Activated B cell treated with CpG ODN at 0.5 μM for 24 hours (primary cell): ENCODE results near the gene MLEC. TPM values are rescaled to one million over a fixed set of nuclear protein-coding genes. Genes with fewer than 3 reads are reported as not detected.
"Not testable (repeated sequence)": the region's sequence is repeated elsewhere in the genome, so short reads cannot be mapped to it uniquely, and the experiment has no call there.

ENCODE experiments used
- ATAC-seq: fragments of 200-7000 bp; cut with Tn5 transposase; one replicate; pipeline ENCODE4 v1.10.0; 2021; ENCODE audit warnings: low read depth, mild to moderate bottlenecking, moderate library complexity
- CTCF ChIA-PET: fragments of 350-600 bp; sonication (Branson Sonifier 250); formaldehyde crosslinking; loops from one replicate; lab custom pipeline; 2021; ENCODE audit warnings: antibody characterized with exemption; lab: Charles Lee
- POLR2A ChIA-PET: fragments of 350-600 bp; sonication (Branson Sonifier 250); formaldehyde crosslinking; loops from one replicate; lab custom pipeline; 2021; ENCODE audit warnings: antibody characterized with exemption; lab: Charles Lee
- DNase-seq: peaks from one replicate; pipeline ENCODE4 v3.0.0; 2022
- H3K27ac Mint-ChIP-seq: one replicate; pipeline ENCODE4 v1.8.0; 2020; ENCODE audit warnings: mixed read lengths
- H3K27me3 Mint-ChIP-seq: one replicate; pipeline ENCODE4 v1.8.0; 2021; ENCODE audit warnings: mixed read lengths
- H3K36me3 Mint-ChIP-seq: one replicate; pipeline ENCODE4 v1.8.0; 2021; ENCODE audit warnings: low read depth, mixed read lengths
- H3K4me1 Mint-ChIP-seq: one replicate; pipeline ENCODE4 v1.8.0; 2021; ENCODE audit warnings: mixed read lengths
- H3K4me3 Mint-ChIP-seq: one replicate; pipeline ENCODE4 v1.8.0; 2020; ENCODE audit warnings: mild to moderate bottlenecking, mixed read lengths
- H3K9me3 Mint-ChIP-seq: one replicate; pipeline ENCODE4 v1.8.0; 2020; ENCODE audit warnings: mixed read lengths
- intact Hi-C: fragments of 100-400 bp; cut with micrococcal nuclease; formaldehyde crosslinking; loops from one replicate; pipeline ENCODE4 v1.15.1; 2024
- total RNA-seq: library from RNA; stranded (reverse); gene quantifications from 2 replicates; pipeline ENCODE4 v1.2.3, GENCODE V29; 2022
- TF ChIP-seq, protein P1 (sequence below): fragments of 200-600 bp; IDR thresholded peaks from one replicate; pipeline ENCODE4 v1.8.0; 2022; ENCODE audit warnings: antibody characterized with exemption, mild to moderate bottlenecking

Gene MLEC
- total RNA-seq, 1 donor from 2014 or later: 69.6 TPM

DNA sequence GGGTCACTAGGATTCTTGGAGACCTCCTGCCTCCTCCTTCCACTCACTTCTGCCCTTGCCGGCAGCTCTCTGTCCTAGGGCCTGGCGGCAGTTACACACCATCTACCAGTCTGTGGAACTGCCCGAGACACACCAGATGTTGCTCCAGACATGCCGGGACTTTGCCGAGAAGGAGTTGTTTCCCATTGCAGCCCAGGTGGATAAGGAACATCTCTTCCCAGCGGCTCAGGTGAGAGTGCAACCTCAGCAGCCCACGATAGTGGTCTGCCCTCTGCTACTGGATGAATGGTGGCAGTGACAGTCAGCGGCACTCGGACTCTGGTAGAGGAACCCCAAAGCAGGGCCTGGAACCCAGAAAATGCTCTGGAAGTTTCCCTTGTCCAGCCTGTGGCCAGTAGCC is 40.0 kb downstream of the MLEC start:
- DNase-seq (no peak), ATAC-seq (no peak)
- Mint-ChIP-seq H3K27ac (no peak overlapping the region), H3K27me3 (no peaks in the 10 kb centered on the region), H3K9me3 (no peaks in the 10 kb centered on the region), H3K36me3 (peaks cover 30% of the 10 kb centered on the region), H3K4me1 (peaks cover 19% of the 10 kb centered on the region), H3K4me3 (no peak overlapping the region)
- POLR2A ChIA-PET: no interaction called here
- TF ChIP-seq, protein P1, sequence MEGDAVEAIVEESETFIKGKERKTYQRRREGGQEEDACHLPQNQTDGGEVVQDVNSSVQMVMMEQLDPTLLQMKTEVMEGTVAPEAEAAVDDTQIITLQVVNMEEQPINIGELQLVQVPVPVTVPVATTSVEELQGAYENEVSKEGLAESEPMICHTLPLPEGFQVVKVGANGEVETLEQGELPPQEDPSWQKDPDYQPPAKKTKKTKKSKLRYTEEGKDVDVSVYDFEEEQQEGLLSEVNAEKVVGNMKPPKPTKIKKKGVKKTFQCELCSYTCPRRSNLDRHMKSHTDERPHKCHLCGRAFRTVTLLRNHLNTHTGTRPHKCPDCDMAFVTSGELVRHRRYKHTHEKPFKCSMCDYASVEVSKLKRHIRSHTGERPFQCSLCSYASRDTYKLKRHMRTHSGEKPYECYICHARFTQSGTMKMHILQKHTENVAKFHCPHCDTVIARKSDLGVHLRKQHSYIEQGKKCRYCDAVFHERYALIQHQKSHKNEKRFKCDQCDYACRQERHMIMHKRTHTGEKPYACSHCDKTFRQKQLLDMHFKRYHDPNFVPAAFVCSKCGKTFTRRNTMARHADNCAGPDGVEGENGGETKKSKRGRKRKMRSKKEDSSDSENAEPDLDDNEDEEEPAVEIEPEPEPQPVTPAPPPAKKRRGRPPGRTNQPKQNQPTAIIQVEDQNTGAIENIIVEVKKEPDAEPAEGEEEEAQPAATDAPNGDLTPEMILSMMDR: no peak
- intact Hi-C loops: loop anchor here (2.0 to 5.0 kb wide), 2 partner anchors 145 to 178 kb away; partner anchors contain the start of genes POP5 and SPPL3
- CTCF ChIA-PET: no interaction called here

GRCh38 chr12:120732198-120732597 is 45.2 kb downstream of the MLEC start:
- H3K27me3 Mint-ChIP-seq, DNase-seq, H3K27ac Mint-ChIP-seq, CTCF ChIA-PET, ATAC-seq, H3K4me1 Mint-ChIP-seq, POLR2A ChIA-PET, intact Hi-C loops, H3K4me3 Mint-ChIP-seq, H3K9me3 Mint-ChIP-seq: not testable (repeated sequence)
- peaks cover 14% of the 10 kb centered on the region for H3K36me3 Mint-ChIP-seq

DNA sequence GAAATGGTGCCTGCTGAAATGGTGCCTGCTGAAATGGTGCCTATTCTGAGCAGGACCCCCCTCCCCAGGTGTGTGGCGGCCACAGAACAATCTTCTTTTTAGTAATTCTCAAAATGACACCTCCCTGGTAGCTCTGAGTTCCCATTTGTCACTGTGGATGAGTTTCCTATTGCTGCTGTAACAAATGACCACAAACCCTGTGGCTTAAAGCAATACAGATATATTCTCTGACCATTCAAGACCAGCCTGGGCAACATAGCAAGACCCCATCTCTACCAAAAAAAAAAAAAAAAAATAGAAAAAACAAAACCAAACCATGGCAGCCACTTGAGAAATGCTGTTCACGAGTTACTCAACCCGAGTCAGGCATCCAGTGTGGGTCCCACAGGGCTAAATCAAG is 46.6 kb downstream of the MLEC start:
- peaks cover 11% of the 10 kb centered on the region for H3K36me3 Mint-ChIP-seq
- POLR2A ChIA-PET: no interaction called here
- TF ChIP-seq, protein P1: no peak
- intact Hi-C loops: no loop called here
- ATAC-seq (no peak), DNase-seq (no peak)
- H3K4me1 Mint-ChIP-seq: no peaks in the 10 kb centered on the region
- no peaks in the 10 kb centered on the region for H3K27me3 Mint-ChIP-seq
- CTCF ChIA-PET: no interaction called here
- H3K4me3 Mint-ChIP-seq: no peak overlapping the region
- no peaks in the 10 kb centered on the region for H3K9me3 Mint-ChIP-seq
- no peak overlapping the region for H3K27ac Mint-ChIP-seq

DNA sequence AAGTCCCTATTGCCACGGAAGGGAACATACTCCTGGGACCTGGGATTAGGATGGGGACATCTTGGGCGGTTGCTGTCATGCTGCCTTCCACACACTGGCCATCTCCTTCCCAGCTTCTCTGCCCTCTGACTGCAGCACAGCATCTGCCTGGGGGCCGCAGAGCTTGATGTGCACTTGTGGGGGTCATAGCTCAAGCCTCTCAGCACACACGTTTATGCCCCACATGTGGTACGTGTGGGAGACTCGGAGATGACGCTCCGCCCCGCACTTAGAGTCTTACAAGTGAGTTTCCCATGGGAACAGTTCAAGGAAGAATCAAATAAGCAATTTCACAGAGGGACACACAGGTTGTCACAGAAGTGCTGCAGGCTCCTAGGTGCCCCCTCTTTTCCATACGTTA is 47.3 kb downstream of the MLEC start:
- ChIA-PET CTCF (no interaction called here), POLR2A (no interaction called here)
- H3K27me3 Mint-ChIP-seq: no peaks in the 10 kb centered on the region
- no peak overlapping the region for H3K27ac Mint-ChIP-seq
- intact Hi-C loops: no loop called here
- no peaks in the 10 kb centered on the region for H3K4me1 Mint-ChIP-seq
- H3K9me3 Mint-ChIP-seq: no peaks in the 10 kb centered on the region
- TF ChIP-seq, protein P1: no peak
- DNase-seq (no peak), ATAC-seq (no peak)
- H3K4me3 Mint-ChIP-seq: no peak overlapping the region
- H3K36me3 Mint-ChIP-seq: peaks cover 11% of the 10 kb centered on the region

- CTCF ChIA-PET: interaction anchor here (0.7 kb wide), 1 partner anchor 151 kb away, joined by 3 read pairs; no protein-coding TSS in a partner anchor
- no peak for DNase-seq
- Mint-ChIP-seq H3K27ac (no peak overlapping the region), H3K4me1 (no peaks in the 10 kb centered on the region), H3K9me3 (no peaks in the 10 kb centered on the region), H3K36me3 (peaks cover 6% of the 10 kb centered on the region), H3K4me3 (no peak overlapping the region), H3K27me3 (no peaks in the 10 kb centered on the region)
- TF ChIP-seq, protein P1: no peak
- no peak for ATAC-seq
- POLR2A ChIA-PET: interaction anchor here (0.7 kb wide), 1 partner anchor 131 kb away, joined by 5 read pairs; no protein-coding TSS in a partner anchor
- intact Hi-C loops: no loop called here
These were observed 48.2 kb downstream of the MLEC start for GRCh38 chr12:120735181-120735580.
